Heart left ventricle (tissue), 13 donors: ENCODE data around the gene PITHD1.

Source experiments
- CTCF ChIP-seq, 12 donors: fragments of 200-600 bp; sonication (generic) in 4 of 12; IDR thresholded peaks; one replicate each; pipeline versions ENCODE4 v1.5.0 to v1.8.0; 2018 to 2022; ENCODE audit warnings: antibody characterized with exemption in 12 of 12, mild to moderate bottlenecking in 5 of 12
- POLR2A ChIP-seq, 2 donors: fragments of 450-650 bp; IDR thresholded peaks; one replicate each; pipeline ENCODE4 v1.6.1; 2017; ENCODE audit warnings: antibody characterized with exemption in 2 of 2, mild to moderate bottlenecking in 2 of 2, moderate library complexity in 2 of 2
- donor health status: ischemic (EF 13 %, LVEDD 7.1; RV severe dilation, severe dysfunction).
- donor health status: DM: no; HTN: yes; CAD: no.
- donor health status: DM: no; HTN: no; CAD: no.
- donor health status: ischemic (EF 25% LVEDD 6.9; RV normal size, moderate dysfunction).
- donor health status: ischemic (EF 25% LVEDD 5.7; RV mildly dilated, moderate dysfunction).
- donor health status: ischemic (EF 35%, LVEDD 5.7; RV mildly dilated, moderate dysfunction).
- donor health status: nonischemic (EF 11% LVEDD 7.7; RV severe dilation, severe dysfunction).
- donor health status: DM: yes; HTN: yes; CAD: no.
- donor health status: PGD.
- donor health status: ischemic (EF 29% LVEDD 5.4; RV normal size, mild dysfunction).
- donor health status: nonischemic (EF 23%, LVEDD 6.1; RV moderate dilation, normal function).

- TF ChIP-seq CTCF (IDR thresholded peaks at IDR 0.05) (no peak), POLR2A (IDR thresholded peaks at IDR 0.05) (peak; percentile 83 to 89)
Observed at GRCh38 chr1:23777979-23778814, at the start of gene PITHD1.
